GM12873 (cell line): ENCODE measurements around the gene PRKCH.

ENCODE experiments used
- CTCF ChIP-seq: IDR thresholded peaks from 2 replicates; pipeline ENCODE4 v1.5.1; 2012; ENCODE audit warnings: low read depth, mild to moderate bottlenecking, moderate library complexity, low read length, control low read depth; ENCODE audit not compliant: insufficient read depth; ENCODE audit errors: missing control alignments

Gene PRKCH

DNA sequence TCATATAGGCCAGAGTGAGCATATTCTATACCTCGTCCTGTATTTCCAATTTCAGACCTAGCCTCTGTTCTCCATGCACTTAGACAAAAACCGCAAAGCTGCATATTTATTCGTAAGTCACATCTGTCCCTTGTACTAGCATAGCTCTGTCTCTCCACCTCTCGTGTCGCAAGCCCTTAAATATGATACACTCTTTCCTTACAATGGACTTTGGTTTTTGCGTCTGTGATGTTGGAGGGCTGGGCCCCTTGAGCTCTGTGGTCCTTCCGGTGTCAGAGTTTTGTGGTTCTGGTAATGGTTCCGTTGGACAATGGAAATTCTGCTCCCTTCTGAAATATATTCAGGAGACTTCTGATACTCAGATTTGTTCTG lies 11.3 kb downstream of the PRKCH start:
- TF ChIP-seq CTCF = no peak

GRCh38 chr14:61333087-61333486 lies 11.7 kb downstream of the PRKCH start:
- no peak for TF ChIP-seq CTCF

DNA sequence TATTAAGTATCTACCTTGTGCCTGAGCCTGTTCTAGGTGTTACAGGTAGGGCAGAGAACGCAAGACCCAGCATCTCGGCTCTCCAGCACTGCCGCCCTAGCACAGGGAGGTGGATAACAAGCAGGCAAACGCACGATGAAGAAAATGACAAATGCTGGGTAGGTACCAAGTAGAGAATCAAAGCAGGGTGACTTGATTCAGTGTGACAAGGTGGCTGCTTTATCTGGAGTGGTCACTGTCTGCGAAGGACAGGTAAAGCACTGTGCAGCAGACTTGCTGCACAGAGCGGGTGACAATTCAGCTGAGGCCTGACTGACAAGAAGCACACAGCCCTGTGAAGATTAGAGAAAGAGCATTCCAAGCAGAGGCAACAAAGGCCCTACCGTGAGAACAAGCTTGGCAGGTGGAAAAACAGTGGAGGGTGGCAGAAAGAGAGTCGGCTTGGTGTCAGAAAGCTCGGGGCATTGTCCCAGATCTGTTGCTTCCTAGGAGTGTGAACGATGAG lies 12.9 kb downstream of the PRKCH start:
- no peak for TF ChIP-seq CTCF

- no peak for TF ChIP-seq CTCF
These were observed 13.7 kb downstream of the PRKCH start for GRCh38 chr14:61335049-61335448.

GRCh38 chr14:61335671-61336275 lies 14.4 kb downstream of the PRKCH start:
- no peak for TF ChIP-seq CTCF

DNA sequence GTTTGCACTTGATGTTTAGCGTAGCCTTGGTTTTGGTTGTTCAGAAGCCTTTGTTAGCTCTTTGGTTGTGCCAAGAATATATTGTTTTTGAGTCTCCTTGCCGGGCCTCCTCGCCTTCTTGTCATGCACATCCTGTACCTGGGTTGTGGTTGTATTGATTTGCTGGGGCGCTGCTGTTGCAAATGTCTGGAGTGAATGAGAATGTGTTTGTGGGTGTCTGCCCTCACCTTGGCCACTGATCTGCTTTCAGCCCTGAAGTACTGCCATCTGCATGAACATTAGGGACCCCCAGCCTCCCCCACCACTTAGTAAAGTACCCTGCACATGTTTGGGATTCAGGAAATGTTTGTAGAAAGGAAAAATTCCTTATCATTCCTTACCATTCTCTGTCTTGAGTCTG lies 16.5 kb downstream of the PRKCH start:
- TF ChIP-seq CTCF = no peak

GRCh38 chr14:61338457-61338856 lies 17.1 kb downstream of the PRKCH start:
- TF ChIP-seq CTCF = no peak
